Coronary artery (tissue), 2 donors: ENCODE measurements around the gene RHO.
"Not testable (repeated sequence)": the region's sequence is repeated elsewhere in the genome, so short reads cannot be mapped to it uniquely, and the experiment has no call there.

Experiments
- DNase-seq: peaks from one replicate; pipeline ENCODE4 v3.0.0-alpha.2; 2017; ENCODE audit warnings: low spot score
- H3K27ac ChIP-seq, 2 donors: fragments of 200-600 bp; sonication (generic); one replicate each; pipeline ENCODE4 v1.5.1; 2016 to 2019
- H3K4me3 ChIP-seq: fragments of 200-600 bp; sonication (generic); 2 replicates; pipeline ENCODE4 v1.5.1; 2016; ENCODE audit warnings: mild to moderate bottlenecking, moderate library complexity
- TF ChIP-seq, protein P1 (sequence below): fragments of 200-600 bp; sonication (generic); IDR thresholded peaks from one replicate; pipeline ENCODE4 v1.5.1; 2019; ENCODE audit warnings: antibody characterized with exemption

The RHO gene

GRCh38 chr3:129486664-129487035 is 41.8 kb upstream of the RHO start:
- TF ChIP-seq, protein P1, sequence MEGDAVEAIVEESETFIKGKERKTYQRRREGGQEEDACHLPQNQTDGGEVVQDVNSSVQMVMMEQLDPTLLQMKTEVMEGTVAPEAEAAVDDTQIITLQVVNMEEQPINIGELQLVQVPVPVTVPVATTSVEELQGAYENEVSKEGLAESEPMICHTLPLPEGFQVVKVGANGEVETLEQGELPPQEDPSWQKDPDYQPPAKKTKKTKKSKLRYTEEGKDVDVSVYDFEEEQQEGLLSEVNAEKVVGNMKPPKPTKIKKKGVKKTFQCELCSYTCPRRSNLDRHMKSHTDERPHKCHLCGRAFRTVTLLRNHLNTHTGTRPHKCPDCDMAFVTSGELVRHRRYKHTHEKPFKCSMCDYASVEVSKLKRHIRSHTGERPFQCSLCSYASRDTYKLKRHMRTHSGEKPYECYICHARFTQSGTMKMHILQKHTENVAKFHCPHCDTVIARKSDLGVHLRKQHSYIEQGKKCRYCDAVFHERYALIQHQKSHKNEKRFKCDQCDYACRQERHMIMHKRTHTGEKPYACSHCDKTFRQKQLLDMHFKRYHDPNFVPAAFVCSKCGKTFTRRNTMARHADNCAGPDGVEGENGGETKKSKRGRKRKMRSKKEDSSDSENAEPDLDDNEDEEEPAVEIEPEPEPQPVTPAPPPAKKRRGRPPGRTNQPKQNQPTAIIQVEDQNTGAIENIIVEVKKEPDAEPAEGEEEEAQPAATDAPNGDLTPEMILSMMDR: no peak
- Histone ChIP-seq H3K4me3 (no peak overlapping the region), H3K27ac (peak overlapping the region; percentile 70 to 90)
- no peak for DNase-seq

DNA sequence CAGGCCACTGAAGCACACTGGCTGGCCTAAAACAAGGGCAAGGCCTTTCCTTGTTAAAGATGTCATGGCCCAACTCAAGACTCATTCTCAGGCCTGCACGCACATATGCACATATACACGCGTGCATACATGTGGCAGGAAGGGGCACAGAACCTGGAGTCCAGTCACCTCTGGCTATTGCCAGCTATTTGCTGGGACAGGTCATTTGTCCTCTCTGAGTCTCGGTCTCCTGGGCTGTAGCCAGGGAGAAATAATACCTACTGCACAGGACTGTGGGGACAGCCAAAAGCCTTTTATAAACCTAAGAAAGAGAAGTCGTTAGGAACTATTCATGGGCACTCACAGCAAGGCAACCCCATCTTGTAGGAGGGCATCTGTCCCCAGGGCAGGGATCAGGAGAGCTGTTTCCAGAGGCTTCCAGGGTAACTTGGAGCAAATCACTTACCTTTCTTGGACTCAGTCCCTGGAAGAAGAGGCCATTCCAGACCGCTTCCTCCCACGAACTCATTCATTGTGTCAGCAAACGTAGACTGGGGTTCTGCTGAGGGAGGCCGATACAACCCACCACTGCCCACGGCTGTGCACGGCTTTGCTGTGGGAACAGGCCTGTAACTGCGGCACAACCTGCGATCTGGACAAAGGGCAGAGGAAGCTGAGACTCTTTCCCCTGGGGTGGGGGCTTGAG is 41.1 kb upstream of the RHO start:
- Histone ChIP-seq H3K27ac (peak overlapping the region; percentile 70 to 90), H3K4me3 (no peak overlapping the region)
- no peak for DNase-seq
- TF ChIP-seq, protein P1: no peak

GRCh38 chr3:129487868-129488335 is 40.5 kb upstream of the RHO start:
- not testable (repeated sequence) for DNase-seq, H3K4me3 ChIP-seq
- H3K27ac ChIP-seq: peak overlapping the region in 1 of 2 donors; percentile 90

GRCh38 chr3:129489258-129489657 is 39.2 kb upstream of the RHO start:
- H3K4me3 ChIP-seq, DNase-seq, H3K27ac ChIP-seq: not testable (repeated sequence)

DNA sequence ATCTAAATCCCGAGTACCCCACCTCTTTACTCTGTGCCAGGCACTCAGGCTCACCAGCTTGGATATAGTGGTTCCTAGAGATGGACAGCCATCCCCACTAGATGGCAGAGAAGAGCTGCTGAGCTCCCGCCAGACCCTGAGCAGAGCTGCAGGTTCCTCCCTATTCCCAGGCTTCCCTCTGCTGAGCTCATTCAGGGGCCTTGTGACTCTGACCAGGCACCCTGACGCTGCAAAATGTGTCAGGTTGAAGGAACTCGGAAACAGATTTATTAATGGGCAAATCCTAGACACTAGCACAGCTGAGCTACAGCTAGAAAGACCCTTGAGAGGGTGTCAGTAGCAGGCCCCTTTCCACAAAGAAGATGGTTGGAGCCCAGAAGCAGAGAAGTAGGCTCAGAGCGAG is 38.2 kb upstream of the RHO start:
- peak; percentile 91 for DNase-seq
- Histone ChIP-seq H3K27ac (peak overlapping the region; percentile 87 to 95), H3K4me3 (no peak overlapping the region)
- TF ChIP-seq, protein P1: peak; percentile 81

GRCh38 chr3:129491077-129491476 is 37.4 kb upstream of the RHO start:
- H3K4me3 ChIP-seq, DNase-seq: not testable (repeated sequence)
- H3K27ac ChIP-seq: peak overlapping the region; percentile 87 to 95

DNA sequence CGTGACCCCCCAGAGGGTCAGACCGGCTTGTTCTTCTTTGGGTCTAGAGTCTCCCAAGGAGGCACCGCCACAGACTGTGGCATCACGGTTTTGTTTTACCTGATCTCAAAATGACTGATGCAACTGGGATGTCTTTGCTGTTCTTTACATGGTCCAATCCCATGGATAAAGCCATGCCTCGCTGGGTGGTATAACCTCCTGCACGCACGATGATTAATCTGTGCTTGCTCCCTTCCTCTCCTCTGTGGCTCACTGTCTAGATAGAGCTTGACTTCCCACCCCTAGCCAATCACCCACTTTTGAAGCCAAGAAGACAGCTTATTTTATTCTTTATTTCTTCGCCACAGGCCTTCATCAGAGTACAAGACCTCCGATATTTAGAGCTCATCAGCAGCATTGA is 36.6 kb upstream of the RHO start:
- Histone ChIP-seq H3K27ac (no peak overlapping the region), H3K4me3 (no peak overlapping the region)
- no peak for DNase-seq
- TF ChIP-seq, protein P1: no peak

- Histone ChIP-seq H3K27ac (no peak overlapping the region), H3K4me3 (no peak overlapping the region)
- TF ChIP-seq, protein P1: no peak
- no peak for DNase-seq
Observed at GRCh38 chr3:129492691-129493090, 35.7 kb upstream of the RHO start.

- Histone ChIP-seq H3K4me3 (no peak overlapping the region), H3K27ac (no peak overlapping the region)
- no peak for DNase-seq
- TF ChIP-seq, protein P1: no peak
Observed at GRCh38 chr3:129493206-129493605, 35.2 kb upstream of the RHO start.

- peak overlapping the region in 1 of 2 donors; percentile 72 for H3K27ac ChIP-seq
Observed at GRCh38 chr3:129494499-129494898, 33.9 kb upstream of the RHO start.

GRCh38 chr3:129495006-129495639 is 33.3 kb upstream of the RHO start:
- peak overlapping the region in 1 of 2 donors; percentile 72 for H3K27ac ChIP-seq
- H3K4me3 ChIP-seq, DNase-seq: not testable (repeated sequence)

More at GRCh38 chr3:129494499-129494898, 33.9 kb upstream of the RHO start:
- not testable (repeated sequence) for DNase-seq, H3K4me3 ChIP-seq

GRCh38 chr3:129497876-129498275 is 30.6 kb upstream of the RHO start:
- H3K27ac ChIP-seq, H3K4me3 ChIP-seq, DNase-seq: not testable (repeated sequence)
